ENCODE data around the gene PSMD12.
"Not testable (repeated sequence)": the region's sequence is repeated elsewhere in the genome, so short reads cannot be mapped to it uniquely, and the experiment has no call there.

The PSMD12 gene

DNA sequence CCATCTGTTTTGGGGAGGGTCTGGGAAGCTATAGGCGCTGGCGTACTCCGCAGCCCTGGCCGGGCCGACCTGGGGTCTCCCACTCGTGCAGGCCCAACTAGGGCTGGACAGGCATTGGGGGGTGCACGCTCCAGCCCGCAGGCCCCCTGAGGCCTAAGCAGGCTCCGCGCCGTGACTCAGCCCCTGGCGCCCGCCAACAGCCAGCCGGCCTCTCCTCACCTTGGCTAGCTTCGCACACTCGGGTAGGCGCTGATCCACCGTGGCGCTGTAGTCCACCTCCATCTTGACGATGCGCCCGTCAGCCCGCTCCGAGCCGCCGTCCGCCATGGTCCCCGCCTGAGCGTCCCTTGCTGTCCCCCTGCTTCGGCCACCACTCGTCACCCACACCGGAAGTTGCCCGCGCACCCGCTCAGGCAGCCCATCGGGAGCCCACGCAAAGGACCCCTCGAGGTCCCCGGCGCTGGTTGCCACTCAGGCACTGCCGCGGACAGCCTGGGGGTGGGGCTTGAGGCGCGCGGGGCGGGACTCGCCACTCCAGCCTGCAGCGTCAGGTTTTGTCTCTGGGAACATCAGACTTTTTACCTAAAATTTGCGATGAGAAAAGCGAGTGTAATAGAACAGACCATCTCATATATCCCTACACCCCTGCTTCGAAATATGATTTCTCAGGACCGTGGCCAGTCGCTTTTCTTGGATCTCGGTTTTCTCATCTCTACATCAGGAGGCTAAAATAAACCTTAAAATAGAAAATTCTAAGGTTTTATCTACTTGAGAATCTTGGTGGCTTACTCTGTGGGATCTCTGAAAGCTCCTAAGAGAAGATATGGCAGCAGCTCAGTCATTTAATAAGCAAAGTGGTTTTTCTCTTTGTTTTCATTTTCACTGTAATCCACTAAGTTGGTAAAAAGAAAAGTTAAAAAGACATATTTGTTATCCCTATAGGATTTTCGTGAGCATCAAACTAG lies at the start of gene PSMD12:
Gene PSMD12 (minus strand): TSS at position 385 of the 965 bp plus-strand sequence. CDS start 58 bp downstream, at position 327.
- peak; percentile 80 for DNase-seq

DNA sequence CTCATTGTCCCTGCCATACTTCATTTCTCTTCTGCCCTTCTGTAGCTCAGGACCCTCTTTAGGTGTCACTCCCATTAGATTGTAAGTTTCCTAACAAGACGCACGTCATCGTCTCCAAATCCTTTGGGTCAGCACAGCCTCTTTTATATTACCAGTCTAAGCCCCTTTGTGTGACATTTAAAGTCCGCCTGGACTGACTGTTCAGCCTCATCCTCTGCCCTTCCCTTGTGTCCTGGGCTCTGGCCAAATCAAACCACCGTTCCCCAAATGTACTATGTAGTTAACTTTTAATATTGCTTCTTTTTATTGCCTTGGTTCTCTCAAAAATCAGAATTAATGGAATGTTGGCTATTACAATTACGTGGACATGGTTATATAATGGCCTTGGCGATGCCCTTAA lies 48.9 kb upstream of the PSMD12 start:
- no peak for DNase-seq

DNA sequence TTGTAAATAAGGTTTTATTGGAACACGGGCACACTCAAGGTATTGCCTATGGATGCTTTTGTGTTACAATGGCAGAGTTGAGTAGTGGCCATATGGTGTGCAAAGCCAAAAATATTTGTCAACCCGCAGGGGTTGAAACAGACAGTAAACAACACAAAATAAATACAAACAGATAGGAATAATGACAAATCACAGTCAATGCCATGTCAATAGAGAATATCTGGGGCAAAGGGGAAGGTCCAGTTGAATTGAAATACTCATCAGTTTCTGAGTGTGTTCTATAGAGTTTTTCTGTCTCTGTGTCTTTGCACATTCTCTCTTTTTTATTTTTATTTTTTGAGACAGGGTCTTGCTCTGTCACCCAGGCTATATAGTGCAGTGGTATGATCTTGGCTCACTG lies 48.2 kb upstream of the PSMD12 start:
- DNase-seq = no peak

DNA sequence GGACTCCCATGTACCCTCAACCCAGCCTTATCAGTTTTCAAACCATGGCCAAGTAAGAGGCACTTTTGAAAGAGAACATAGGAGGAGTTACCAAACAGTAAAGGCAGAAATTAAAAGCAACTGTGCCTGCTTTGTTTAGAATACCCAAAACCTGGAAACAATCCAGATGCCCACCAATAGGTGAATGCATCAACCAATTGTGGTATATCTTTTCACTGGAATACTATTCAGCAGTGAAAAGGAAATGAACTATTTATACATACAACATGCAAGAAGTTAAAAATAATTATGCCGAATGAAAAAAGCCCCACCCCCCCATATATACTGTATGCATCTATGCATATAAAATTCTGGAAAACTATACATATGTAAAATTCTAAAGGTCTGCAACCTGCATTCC lies 47.8 kb upstream of the PSMD12 start:
- DNase-seq = no peak

DNA sequence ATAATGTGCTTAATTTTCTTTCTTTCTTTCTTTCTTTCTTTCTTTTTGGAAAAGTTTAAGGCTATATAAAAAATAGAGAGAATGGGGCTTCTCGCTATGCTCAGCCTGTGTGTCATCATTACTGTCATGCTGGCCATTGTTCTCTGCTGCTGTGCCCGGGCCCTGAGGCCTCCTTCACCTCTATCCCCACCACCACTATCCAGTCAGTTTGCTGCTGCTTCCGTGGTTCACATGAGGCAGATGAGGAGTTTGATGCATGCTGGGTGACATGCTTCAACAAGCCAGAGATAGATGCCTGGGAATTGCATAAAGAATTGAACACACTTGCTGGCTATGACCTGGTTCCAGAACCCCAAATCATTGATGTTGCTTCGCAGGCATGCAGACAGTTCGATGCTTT lies 47.0 kb upstream of the PSMD12 start:
- DNase-seq = no peak

DNA sequence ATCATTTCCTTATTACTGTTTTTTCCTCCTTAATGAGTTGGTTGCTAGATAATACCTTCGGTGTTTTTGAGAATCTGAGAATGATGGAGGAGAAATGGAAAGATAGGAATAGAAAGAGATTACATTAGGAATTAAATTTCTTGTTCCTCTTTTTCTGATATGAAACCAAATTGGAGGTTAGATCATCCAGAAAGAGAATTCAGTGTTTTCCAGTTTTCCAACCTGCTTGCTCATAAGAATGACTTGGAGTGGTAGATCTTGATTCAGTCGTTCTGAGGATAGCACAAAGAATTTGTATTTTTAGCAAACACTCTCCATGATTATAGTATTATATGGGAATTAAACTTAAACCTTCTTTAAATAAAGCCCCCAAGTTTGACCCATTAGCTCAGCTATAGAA lies 46.6 kb upstream of the PSMD12 start:
- no peak for DNase-seq

DNA sequence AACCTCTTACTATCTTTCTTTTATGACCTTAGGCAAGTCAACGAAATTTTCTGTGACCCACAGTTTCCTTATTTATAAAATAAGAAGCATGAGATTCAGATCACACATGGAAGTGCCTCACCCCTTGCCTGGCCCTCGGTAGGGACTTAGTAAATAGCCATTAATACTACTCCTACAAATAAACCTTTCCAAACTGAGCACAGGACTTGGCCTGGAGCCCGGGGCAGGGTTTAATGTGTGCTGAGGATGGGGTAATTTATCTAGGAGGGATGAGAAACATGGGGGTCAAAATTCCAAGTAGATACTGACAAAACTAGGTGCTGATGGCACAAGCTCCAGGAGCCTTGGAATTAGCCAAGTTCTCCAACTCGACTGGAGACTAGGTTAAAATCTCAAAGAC lies 45.7 kb upstream of the PSMD12 start:
- DNase-seq = no peak

DNA sequence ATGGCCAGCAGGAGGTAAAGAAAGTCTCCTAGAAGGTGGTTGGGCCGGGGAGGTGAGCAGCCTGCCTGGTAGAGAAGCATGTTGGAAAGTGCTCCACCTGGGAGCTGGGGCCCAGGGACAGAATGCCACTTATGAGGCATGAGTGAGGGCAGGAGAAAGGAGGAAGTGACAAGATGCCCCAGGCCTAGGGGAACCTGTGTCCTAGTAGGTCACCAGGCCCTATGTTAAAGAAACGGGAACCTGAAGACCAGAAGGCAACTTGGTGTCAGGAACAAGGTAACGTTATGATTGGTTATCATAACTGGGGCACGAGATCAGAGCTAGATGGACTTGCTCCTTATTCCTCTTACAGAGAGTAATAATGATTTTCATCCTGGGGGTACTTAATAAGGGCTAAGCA lies 45.0 kb upstream of the PSMD12 start:
- no peak for DNase-seq

DNA sequence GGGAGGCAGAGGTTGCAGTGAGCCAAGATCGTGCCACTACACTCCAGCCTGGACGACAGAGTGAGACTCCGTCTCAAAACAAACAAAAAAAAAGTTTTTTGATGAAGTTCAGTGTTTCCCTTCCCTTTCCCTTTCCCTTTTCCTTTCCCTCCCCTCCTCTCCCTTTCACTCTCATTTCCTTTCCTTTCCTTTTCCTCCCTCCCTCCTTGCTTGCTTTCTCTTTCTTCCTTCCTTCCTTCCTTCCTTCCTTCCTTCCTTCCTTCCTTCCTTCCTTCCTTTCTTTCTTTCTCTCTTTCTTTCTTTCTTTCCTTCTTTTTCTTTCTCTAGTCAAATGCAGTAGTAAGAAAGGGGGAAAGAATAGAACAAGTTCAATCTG lies 42.1 kb upstream of the PSMD12 start:
- not testable (repeated sequence) for DNase-seq

DNA sequence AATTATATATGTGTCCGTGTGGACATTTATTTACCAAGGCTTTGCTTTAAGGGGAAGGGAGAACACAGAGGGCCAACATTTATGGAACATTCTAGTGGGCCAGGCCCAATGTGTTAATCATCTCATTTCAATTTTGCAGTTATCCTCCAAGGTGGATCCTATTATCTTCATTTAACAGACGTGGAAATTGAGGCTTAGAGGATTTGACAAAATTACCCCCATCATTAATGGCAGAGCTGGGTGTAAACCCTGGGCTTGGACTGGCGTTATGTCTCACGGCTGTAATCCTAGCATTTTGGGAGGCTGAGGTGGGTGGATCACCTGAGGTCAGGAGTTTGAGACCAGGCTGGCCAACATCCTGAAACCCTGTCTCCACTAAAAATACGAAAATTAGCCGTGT lies 37.1 kb upstream of the PSMD12 start:
- DNase-seq = no peak

DNA sequence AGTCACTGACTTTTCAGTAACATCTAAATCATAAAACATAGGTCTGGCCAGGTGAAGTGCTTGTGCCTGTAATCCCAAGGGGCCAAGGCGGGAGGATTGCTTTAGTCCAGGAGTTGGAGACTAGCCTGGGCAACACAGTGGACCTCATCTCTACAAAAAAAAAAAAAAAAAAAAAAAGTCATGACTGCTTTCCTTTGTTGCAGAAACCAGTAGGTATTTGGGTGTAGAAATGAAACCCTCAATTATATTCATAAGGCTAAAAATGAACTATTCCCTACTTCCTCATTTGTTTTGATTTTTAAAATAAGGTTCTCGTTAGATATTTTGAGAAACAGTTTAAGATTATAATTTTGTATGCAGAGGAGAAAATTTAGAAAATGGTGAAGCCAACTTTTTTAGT lies 36.7 kb upstream of the PSMD12 start:
- DNase-seq = no peak

DNA sequence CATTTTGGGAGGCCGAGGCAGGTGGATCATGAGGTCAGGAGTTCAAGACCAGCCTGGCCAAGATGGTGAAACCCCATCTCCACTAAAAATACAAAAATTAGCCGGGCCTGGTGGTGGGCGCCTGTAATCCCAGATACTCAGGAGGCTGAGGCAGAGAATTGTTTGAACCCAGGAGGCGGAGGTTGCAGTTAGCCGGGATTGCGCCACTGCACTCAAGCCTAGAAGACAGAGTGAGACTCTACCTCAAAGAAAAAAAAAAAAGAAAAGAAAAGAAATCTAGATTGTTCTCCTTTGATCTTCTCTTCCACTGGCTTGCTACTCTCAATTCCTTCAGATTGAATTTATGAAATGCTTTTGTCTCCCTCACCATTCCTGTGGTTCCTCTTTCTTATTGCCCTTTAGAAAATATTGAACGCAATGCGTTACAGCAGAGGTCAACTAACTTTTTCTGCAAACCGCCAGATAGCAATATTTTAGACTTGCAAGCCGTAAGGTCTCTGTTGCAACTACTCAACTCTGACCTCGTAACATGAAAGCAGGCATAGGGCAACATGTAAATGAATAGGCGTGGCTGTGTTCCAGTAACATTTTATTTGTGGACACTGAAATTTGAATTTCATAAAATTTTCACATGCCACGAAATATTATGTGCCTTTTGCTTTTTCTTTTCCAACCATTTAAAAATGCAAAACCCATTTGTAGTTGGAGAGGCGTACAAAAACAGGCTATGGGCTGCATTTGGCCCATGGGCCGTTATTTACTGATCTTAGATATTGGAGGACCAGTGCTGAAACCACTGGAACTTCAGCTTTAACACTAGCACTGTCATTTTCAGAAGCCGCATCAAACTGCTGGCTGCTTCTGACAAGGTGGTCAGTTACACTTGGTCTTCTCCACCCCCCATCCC lies 35.5 kb upstream of the PSMD12 start:
- no peak for DNase-seq

DNA sequence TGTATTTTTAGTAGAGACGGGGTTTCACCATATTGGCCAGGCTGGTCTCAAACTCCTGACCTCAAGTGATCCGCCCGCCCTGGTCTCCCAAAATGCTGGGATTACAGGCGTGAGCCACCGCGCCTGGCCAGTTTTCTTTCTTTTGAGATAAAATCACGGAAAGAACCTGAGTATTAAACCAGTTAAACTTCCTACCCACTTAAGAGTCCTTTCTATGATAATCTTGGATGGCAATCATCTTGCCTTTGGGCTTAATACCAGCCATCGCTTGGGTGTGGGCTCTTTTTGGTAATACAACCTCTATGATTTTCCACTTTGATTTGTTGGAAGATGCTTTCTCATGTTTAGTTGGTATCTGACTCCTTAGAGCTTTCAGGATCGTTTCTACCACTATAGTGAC lies 34.7 kb upstream of the PSMD12 start:
- DNase-seq = no peak

DNA sequence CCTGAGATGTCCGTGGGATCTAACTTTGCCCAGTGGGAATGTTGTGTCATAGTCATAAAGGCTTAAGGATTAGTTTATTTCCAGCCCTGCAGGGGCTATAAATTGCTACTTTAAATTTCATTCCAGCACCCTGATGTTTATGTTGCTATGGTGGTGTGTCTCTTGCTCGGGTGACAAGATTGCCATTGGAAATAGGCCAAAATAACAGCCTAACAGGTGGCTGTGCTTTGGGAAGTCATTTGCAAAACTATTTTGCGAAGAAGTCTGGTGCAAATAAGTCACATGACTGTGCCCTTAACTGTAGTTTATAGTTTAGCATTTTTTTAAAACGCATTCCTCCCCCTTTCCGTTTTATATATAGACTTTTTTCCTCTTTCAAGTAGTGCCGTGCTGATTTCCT lies 33.8 kb upstream of the PSMD12 start:
- no peak for DNase-seq

DNA sequence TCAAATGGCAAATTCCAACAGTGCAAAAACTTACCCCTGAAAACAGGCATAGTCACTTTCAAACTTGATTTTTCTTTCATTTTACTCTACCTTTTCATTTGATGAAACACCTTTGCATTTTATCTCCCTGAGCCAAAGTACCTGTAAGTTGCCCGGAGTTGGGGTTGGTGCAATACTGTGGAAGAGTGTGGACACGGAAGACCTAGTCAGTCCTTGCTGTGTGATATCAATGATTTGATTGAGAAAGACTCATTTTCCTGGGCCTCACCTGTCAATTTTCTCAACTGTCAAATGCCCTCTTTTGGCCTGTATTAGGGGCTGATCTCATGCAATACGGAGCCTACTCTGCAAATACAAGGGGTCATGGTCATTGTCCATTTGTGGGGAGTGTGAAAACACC lies 33.3 kb upstream of the PSMD12 start:
- DNase-seq = no peak

DNA sequence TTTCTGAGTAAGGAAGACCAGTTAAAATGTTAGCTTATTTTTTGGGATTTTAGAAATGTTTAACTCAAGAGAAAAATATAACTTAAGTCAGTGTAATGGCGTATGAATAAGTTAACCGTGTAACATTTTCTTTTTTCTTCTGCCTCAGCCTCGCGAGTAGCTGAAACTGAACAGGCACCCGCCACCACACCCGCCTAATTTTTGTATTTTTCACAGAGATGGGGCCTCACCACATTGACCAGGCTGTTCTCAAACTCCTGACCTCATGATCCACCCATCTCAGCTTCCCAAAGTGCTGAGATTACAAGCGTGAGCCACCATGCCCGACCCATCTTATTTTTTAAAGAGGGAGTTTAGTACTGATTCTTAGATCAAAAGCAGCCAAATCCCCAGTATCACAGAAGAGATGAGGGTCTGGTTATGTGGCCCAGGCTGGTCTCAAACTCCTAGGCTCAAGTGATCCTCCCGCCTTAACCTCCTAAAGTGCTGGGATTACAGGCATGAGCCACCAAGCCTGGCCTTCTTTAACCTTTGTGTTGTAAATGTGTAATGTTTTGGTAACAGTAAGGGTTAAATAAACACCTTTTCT lies 27.5 kb upstream of the PSMD12 start:
- DNase-seq = no peak

DNA sequence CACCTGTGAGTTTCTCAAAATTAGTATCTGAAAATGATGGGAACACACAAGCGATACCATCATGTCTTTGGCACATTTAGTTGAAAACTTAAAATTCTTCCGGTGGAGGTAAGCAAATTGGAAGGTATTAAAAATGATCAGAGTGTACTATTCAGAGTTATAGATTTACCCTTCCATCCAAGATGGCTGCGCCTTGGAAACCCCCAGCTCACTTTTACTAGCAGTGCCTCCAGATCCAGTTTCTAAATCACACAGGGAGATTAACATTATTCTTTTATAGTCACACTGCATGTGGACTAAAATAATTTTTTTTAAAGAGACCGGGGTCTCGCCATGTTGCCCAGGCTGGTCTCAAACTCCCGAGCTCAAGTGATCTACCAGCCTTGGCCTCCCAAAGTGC lies 25.7 kb upstream of the PSMD12 start:
- DNase-seq = no peak

DNA sequence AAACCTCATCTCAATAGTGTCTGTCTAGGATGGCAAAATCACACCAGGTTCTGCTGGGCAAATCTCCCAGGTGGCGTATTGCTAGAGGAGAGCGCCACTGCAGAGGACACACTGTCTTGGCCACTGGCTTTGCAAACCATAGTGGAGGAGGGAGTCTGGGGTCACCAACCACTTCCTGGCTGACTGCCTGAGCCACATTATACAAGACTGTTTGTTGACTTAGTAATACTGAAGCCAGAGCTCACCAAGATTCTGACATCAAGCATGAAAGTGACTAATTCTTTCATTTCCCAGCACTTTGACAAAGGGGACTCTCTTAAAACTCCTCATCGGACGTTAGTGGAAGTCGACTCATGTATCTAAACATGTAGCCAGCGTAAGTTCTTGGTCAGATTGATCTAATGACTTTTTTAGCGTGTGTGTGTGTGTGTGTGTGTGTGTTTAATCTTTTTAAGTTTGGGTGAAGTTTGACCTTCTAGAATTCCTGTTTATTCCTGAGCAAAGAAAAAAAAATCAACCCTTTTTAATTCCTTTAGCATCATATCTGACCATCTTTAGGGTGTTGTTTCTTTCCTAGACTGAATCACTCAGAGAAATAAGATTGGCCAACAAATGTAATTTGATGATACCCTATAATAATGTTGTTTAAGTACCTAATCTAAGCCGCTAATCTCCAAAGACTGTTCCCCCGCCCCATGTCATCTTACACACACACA lies 24.4 kb upstream of the PSMD12 start:
- DNase-seq = peak; percentile 15

DNA sequence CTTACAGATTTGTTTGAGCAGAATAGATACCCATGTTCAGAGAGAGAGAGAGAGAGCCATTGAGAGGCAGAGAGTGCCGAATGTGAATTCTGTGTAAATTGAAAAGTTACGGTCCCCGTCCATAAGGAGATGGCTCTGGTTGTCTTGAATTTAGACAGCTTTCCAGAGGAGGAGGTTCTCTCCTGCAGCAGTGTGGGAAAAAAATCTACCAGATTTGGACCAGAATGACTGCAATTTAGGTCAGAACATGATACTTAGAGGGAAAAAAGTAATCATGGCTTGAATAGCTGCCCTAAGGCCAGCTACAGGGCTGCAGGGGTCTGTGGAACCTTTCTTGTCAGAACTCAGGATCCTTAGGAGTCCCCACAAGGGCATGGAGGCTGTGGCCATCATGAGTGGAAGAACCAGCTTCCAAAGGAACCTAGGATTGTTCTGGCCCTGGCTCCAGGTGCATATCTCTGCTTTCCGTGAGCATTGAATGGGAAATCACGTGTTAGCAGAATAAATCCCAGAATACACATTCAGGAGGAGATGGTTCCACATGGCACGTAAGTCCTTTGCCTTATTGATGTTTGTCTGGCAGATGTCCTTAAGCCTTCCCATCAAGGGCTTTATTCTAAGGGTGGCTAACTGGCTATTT lies 23.7 kb upstream of the PSMD12 start:
- no peak for DNase-seq

DNA sequence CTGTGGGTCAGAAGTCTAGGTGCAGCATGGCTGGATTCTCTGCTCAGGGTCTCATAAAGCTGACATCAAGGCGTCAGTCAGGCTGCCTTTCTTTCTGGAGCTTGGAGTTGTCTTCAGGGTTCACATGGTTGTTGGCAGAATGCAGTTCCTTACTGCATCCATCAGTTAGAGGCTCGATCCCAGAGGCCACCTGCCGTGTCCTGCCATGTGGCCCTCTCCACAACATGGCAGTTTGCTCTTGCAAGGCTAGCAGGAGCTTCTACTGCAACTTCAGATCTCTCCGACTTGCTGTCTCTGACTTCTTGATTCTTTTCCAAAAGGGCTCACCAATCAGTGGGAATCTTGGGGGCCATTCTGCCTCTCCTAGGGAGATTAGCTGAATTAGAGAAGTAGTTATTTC lies 22.6 kb upstream of the PSMD12 start:
- no peak for DNase-seq

DNA sequence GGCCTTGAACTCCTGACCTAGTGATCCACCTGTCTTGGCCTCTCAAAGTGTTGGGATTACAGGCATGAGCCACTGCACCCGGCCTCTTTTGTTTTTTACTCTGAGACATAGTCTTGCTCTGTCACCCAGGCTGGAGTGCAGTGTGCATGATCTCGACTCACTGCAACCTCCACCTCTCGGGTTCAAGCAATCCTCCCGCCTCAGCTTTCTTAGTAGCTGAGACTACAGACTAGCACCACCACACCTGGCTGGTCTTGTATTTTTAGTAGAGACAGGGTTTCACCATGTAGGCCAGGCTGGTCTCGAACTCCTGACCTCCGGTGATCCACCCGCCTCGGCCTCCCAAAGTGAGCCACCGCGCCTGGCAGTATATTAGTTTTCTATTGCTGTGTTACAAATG lies 22.2 kb upstream of the PSMD12 start:
- DNase-seq = not testable (repeated sequence)

DNA sequence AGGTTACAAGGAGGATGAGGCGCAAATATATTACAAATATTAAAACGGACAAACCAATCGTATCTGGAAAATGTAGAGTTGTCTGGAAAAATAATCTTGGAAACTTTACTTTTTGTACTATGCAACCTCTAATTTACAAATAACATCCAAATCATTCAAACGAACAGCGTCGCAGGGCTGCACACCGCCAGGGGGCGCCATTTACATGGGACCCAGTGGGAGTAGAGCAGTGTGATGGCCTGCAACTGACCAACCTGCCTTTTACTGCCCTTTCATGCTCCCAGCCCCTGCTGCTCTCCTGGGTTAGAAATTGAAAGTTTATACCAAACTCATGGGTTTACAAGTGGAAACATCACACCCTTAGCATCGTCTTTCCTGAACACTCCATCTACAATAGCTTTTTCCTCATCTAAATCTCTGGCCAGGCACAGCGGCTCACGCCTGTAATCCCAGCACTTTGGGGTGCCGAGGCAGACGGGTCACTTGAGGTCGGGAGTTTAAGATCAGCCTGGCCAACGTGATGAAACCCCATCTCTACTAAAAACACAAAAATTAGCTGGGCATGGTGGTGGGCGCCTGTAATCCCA lies 20.7 kb upstream of the PSMD12 start:
- DNase-seq = no peak
